Neural cell (in vitro differentiated cells): Measurements from ENCODE around the gene BNC1. TPM values are rescaled to one million over a fixed set of nuclear protein-coding genes. Genes with fewer than 3 reads are reported as not detected.

Source experiments
- H2AFZ ChIP-seq: fragments of 200-600, 300-800 bp; sonication (generic), shearing (Covaris generic); 2 replicates; pipeline ENCODE4 v1.6.0; 2014; ENCODE audit warnings: low read depth, mild to moderate bottlenecking, antibody characterized with exemption, low read length, moderate library complexity
- H3F3A ChIP-seq: fragments of 200-600 bp; shearing (Covaris generic); 2 replicates; pipeline ENCODE4 v1.6.1; 2016; ENCODE audit warnings: mild to moderate bottlenecking, moderate library complexity, mixed read lengths, antibody characterized with exemption, low read length; ENCODE audit not compliant: insufficient read depth, poor library complexity, severe bottlenecking
- H3K27ac ChIP-seq: fragments of 200-600, 300-800 bp; sonication (generic), shearing (Covaris generic); 2 replicates; pipeline ENCODE4 v1.5.1; 2014; ENCODE audit warnings: mild to moderate bottlenecking, low read length, moderate library complexity
- H3K27me3 ChIP-seq: fragments of 300-800, 200-600 bp; sonication (generic), shearing (Covaris generic); 2 replicates; pipeline ENCODE4 v1.6.0; 2014; ENCODE audit warnings: mild to moderate bottlenecking, low read depth, low read length, moderate library complexity; ENCODE audit not compliant: insufficient read depth
- H3K36me3 ChIP-seq: fragments of 300-800, 200-600 bp; sonication (generic), shearing (Covaris generic); 2 replicates; pipeline ENCODE4 v1.5.1; 2014; ENCODE audit warnings: mild to moderate bottlenecking, antibody characterized with exemption, low read length, moderate library complexity; ENCODE audit not compliant: insufficient read depth
- H3K4me2 ChIP-seq: fragments of 300-800, 200-600 bp; sonication (generic), shearing (Covaris generic); 2 replicates; pipeline ENCODE4 v1.6.0; 2014; ENCODE audit warnings: mild to moderate bottlenecking, low read length
- H3K4me3 ChIP-seq: fragments of 300-800, 200-600 bp; sonication (generic), shearing (Covaris generic); 2 replicates; pipeline ENCODE4 v1.5.1; 2014; ENCODE audit warnings: mild to moderate bottlenecking, low read length, moderate library complexity
- H3K79me2 ChIP-seq: fragments of 200-600 bp; shearing (Covaris generic); replicated peaks from 2 replicates; pipeline ENCODE4 v1.6.0; 2014; ENCODE audit warnings: mild to moderate bottlenecking, low read length, moderate library complexity; ENCODE audit not compliant: insufficient read depth
- H3K9ac ChIP-seq: fragments of 300-800, 200-600 bp; sonication (generic), shearing (Covaris generic); 2 replicates; pipeline ENCODE4 v1.6.1; 2016; ENCODE audit warnings: mild to moderate bottlenecking, low read length, mixed read lengths
- H3K9me2 ChIP-seq: fragments of 200-600 bp; shearing (Covaris generic); 2 replicates; pipeline ENCODE4 v1.6.1; 2016; ENCODE audit warnings: mild to moderate bottlenecking, low read length, mixed read lengths; ENCODE audit not compliant: insufficient read depth
- H3K9me3 ChIP-seq: fragments of 200-600, 300-800 bp; sonication (generic), shearing (Covaris generic); 2 replicates; pipeline ENCODE4 v1.6.1; 2016; ENCODE audit warnings: mild to moderate bottlenecking, mixed run types, low read length, moderate library complexity, mixed read lengths
- H4K20me1 ChIP-seq: fragments of 200-600 bp; shearing (Covaris generic); 2 replicates; pipeline ENCODE4 v1.6.1; 2016; ENCODE audit warnings: mild to moderate bottlenecking, mixed run types; ENCODE audit not compliant: insufficient read depth
- CTCF ChIP-seq: fragments of 450-650 bp; IDR thresholded peaks from 2 replicates; pipeline ENCODE4 v1.5.1; 2014; ENCODE audit warnings: antibody characterized with exemption, mild to moderate bottlenecking, moderate library complexity; ENCODE audit not compliant: poor library complexity, severe bottlenecking
- EP300 ChIP-seq: fragments of 450-650 bp; conservative IDR thresholded peaks from 2 replicates; pipeline ENCODE4 v1.6.1; 2014; ENCODE audit warnings: antibody characterized with exemption, mild to moderate bottlenecking, moderate library complexity; ENCODE audit not compliant: poor library complexity, severe bottlenecking
- EZH2 ChIP-seq: fragments of 200-600, 300-800 bp; shearing (Covaris generic), sonication (generic); IDR thresholded peaks from 2 replicates; pipeline ENCODE4 v1.6.1; 2014; ENCODE audit warnings: antibody characterized with exemption, low read length, borderline replicate concordance, mild to moderate bottlenecking; ENCODE audit not compliant: insufficient read depth, poor library complexity, severe bottlenecking
- MXI1 ChIP-seq: fragments of 450-650 bp; conservative IDR thresholded peaks from 2 replicates; pipeline ENCODE4 v1.6.1; 2014; ENCODE audit warnings: antibody characterized with exemption, mild to moderate bottlenecking; ENCODE audit not compliant: poor library complexity, severe bottlenecking
- POLR2AphosphoS5 ChIP-seq: IDR thresholded peaks from 2 replicates; pipeline ENCODE4 v1.6.1; 2012
- RAD21 ChIP-seq: fragments of 450-650 bp; conservative IDR thresholded peaks from 2 replicates; pipeline ENCODE4 v1.6.1; 2014; ENCODE audit warnings: antibody characterized with exemption, mild to moderate bottlenecking, moderate library complexity
- REST ChIP-seq: IDR thresholded peaks from 2 replicates; pipeline ENCODE4 v1.6.1; 2012; ENCODE audit warnings: borderline replicate concordance
- SMC3 ChIP-seq: fragments of 450-650 bp; conservative IDR thresholded peaks from 2 replicates; pipeline ENCODE4 v1.6.1; 2014; ENCODE audit warnings: antibody characterized with exemption, mild to moderate bottlenecking, moderate library complexity; ENCODE audit not compliant: poor library complexity
- TAF1 ChIP-seq: IDR thresholded peaks from 2 replicates; pipeline ENCODE4 v1.6.1; 2012; ENCODE audit warnings: low read depth
- polyA plus RNA-seq: library from polyadenylated mRNA; depleted of rRNA; stranded (reverse); fragments of >200 nt; gene quantifications from 2 replicates; pipeline ENCODE4 v1.2.3, GENCODE V29; 2014

Gene BNC1
- polyA plus RNA-seq, 1 donor from 2014 or later: not detected

GRCh38 chr15:83324799-83325198, 40.3 kb upstream of the BNC1 start:
- H3K9me3 ChIP-seq: no peaks in the 10 kb centered on the region
- H3K9me2 ChIP-seq: no peaks in the 10 kb centered on the region
- no peaks in the 10 kb centered on the region for H3K27me3 ChIP-seq
- no peaks in the 10 kb centered on the region for H3K79me2 ChIP-seq
- H3F3A ChIP-seq: no peaks in the 10 kb centered on the region
- H3K4me2 ChIP-seq: no peak overlapping the region
- H3K9ac ChIP-seq: no peak overlapping the region
- H2AFZ ChIP-seq: no peak overlapping the region
- no peak overlapping the region for H3K27ac ChIP-seq
- no peaks in the 10 kb centered on the region for H3K36me3 ChIP-seq
- no peak overlapping the region for H3K4me3 ChIP-seq
- TF ChIP-seq REST: no peak
- TF ChIP-seq MXI1: no peak
- no peak for TF ChIP-seq CTCF
- H4K20me1 ChIP-seq: no peaks in the 10 kb centered on the region

GRCh38 chr15:83323296-83323711, 38.8 kb upstream of the BNC1 start:
- Histone ChIP-seq H3K4me2 (no peak overlapping the region), H4K20me1 (no peaks in the 10 kb centered on the region), H3K27me3 (no peaks in the 10 kb centered on the region), H3K79me2 (no peaks in the 10 kb centered on the region), H2AFZ (no peak overlapping the region), H3K4me3 (no peak overlapping the region), H3K9ac (no peak overlapping the region), H3K9me2 (no peaks in the 10 kb centered on the region), H3K36me3 (no peaks in the 10 kb centered on the region), H3K27ac (no peak overlapping the region), H3K9me3 (no peaks in the 10 kb centered on the region), H3F3A (no peaks in the 10 kb centered on the region)
- TF ChIP-seq EZH2: no peak
- TF ChIP-seq REST: no peak
- TF ChIP-seq RAD21: no peak
- TF ChIP-seq TAF1: no peak
- TF ChIP-seq CTCF: no peak
- no peak for TF ChIP-seq SMC3
- no peak for TF ChIP-seq EP300
- no peak for TF ChIP-seq POLR2AphosphoS5
- no peak for TF ChIP-seq MXI1
